Measurements from ENCODE around the gene TXNRD1. TPM values are rescaled to one million over a fixed set of nuclear protein-coding genes. Genes with fewer than 3 reads are reported as not detected.
"Not testable (repeated sequence)": the region's sequence is repeated elsewhere in the genome, so short reads cannot be mapped to it uniquely, and the experiment has no call there.

The TXNRD1 gene
- total RNA-seq, 1 donor, result 502 TPM

- H3K27me3 ChIP-seq (ENCODE audit: insufficient read depth, low read length), result no peaks in the 10 kb centered on the region
- H2AFZ ChIP-seq (ENCODE audit: low read length), result no peak overlapping the region
- H3K4me1 ChIP-seq (ENCODE audit: insufficient read depth, low read length), result peaks cover 3% of the 10 kb centered on the region
- H3K4me2 ChIP-seq (ENCODE audit: insufficient read depth, low read length), result no peak overlapping the region
- H3K27ac ChIP-seq (ENCODE audit: low read depth, low read length), result no peak overlapping the region
- DNase-seq (ENCODE audit: insufficient read length, low spot score, missing footprints), result no peak
- H3K4me3 ChIP-seq (ENCODE audit: insufficient read depth, low read length), result no peak overlapping the region
- no peak for TF ChIP-seq CTCF (IDR thresholded peaks at IDR 0.05; ENCODE audit: extremely low read depth, low read depth, low read length)
- no peaks in the 10 kb centered on the region for H3K36me3 ChIP-seq (ENCODE audit: insufficient read depth, low read length)
- no peaks in the 10 kb centered on the region for H4K20me1 ChIP-seq (ENCODE audit: insufficient read depth, low read length)
- H3K9me3 ChIP-seq (ENCODE audit: low read depth, low read length), result no peaks in the 10 kb centered on the region
- H3K79me2 ChIP-seq (ENCODE audit: insufficient read depth, low read length), result no peaks in the 10 kb centered on the region
These were observed 47.0 kb upstream of the TXNRD1 start for GRCh38 chr12:104168596-104168995.

- H3K9me3 ChIP-seq (ENCODE audit: low read depth, low read length), result no peaks in the 10 kb centered on the region
- H3K36me3 ChIP-seq (ENCODE audit: insufficient read depth, low read length), result no peaks in the 10 kb centered on the region
- no peaks in the 10 kb centered on the region for H3K79me2 ChIP-seq (ENCODE audit: insufficient read depth, low read length)
- no peak for TF ChIP-seq CTCF (IDR thresholded peaks at IDR 0.05; ENCODE audit: extremely low read depth, low read depth, low read length)
- no peak overlapping the region for H3K27ac ChIP-seq (ENCODE audit: low read depth, low read length)
- no peak overlapping the region for H3K4me3 ChIP-seq (ENCODE audit: insufficient read depth, low read length)
- no peak overlapping the region for H3K4me2 ChIP-seq (ENCODE audit: insufficient read depth, low read length)
- DNase-seq (ENCODE audit: insufficient read length, low spot score, missing footprints), result no peak
- no peaks in the 10 kb centered on the region for H3K27me3 ChIP-seq (ENCODE audit: insufficient read depth, low read length)
- H3K4me1 ChIP-seq (ENCODE audit: insufficient read depth, low read length), result peaks cover 3% of the 10 kb centered on the region
- H4K20me1 ChIP-seq (ENCODE audit: insufficient read depth, low read length), result no peaks in the 10 kb centered on the region
- no peak overlapping the region for H2AFZ ChIP-seq (ENCODE audit: low read length)
These were observed 43.6 kb upstream of the TXNRD1 start for GRCh38 chr12:104171785-104172569.

GRCh38 chr12:104172570-104172947 is 43.0 kb upstream of the TXNRD1 start:
- H2AFZ ChIP-seq (ENCODE audit: low read length), result no peak overlapping the region
- no peak overlapping the region for H3K4me2 ChIP-seq (ENCODE audit: insufficient read depth, low read length)
- H3K27me3 ChIP-seq (ENCODE audit: insufficient read depth, low read length), result no peaks in the 10 kb centered on the region
- H3K79me2 ChIP-seq (ENCODE audit: insufficient read depth, low read length), result no peaks in the 10 kb centered on the region
- H4K20me1 ChIP-seq (ENCODE audit: insufficient read depth, low read length), result no peaks in the 10 kb centered on the region
- no peak for DNase-seq (ENCODE audit: insufficient read length, low spot score, missing footprints)
- H3K9me3 ChIP-seq (ENCODE audit: low read depth, low read length), result no peaks in the 10 kb centered on the region
- H3K4me1 ChIP-seq (ENCODE audit: insufficient read depth, low read length), result peaks cover 9% of the 10 kb centered on the region
- no peaks in the 10 kb centered on the region for H3K36me3 ChIP-seq (ENCODE audit: insufficient read depth, low read length)
- no peak overlapping the region for H3K4me3 ChIP-seq (ENCODE audit: insufficient read depth, low read length)
- no peak for TF ChIP-seq CTCF (IDR thresholded peaks at IDR 0.05; ENCODE audit: extremely low read depth, low read depth, low read length)
- H3K27ac ChIP-seq (ENCODE audit: low read depth, low read length), result no peak overlapping the region

GRCh38 chr12:104173804-104174203 is 41.8 kb upstream of the TXNRD1 start:
- not testable (repeated sequence) for H3K36me3 ChIP-seq (ENCODE audit: insufficient read depth, low read length); H3K9me3 ChIP-seq (ENCODE audit: low read depth, low read length); H3K4me2 ChIP-seq (ENCODE audit: insufficient read depth, low read length); H3K27me3 ChIP-seq (ENCODE audit: insufficient read depth, low read length); H3K79me2 ChIP-seq (ENCODE audit: insufficient read depth, low read length); DNase-seq (ENCODE audit: insufficient read length, low spot score, missing footprints); H4K20me1 ChIP-seq (ENCODE audit: insufficient read depth, low read length); H2AFZ ChIP-seq (ENCODE audit: low read length); H3K27ac ChIP-seq (ENCODE audit: low read depth, low read length); H3K4me3 ChIP-seq (ENCODE audit: insufficient read depth, low read length)
- peaks cover 21% of the 10 kb centered on the region for H3K4me1 ChIP-seq (ENCODE audit: insufficient read depth, low read length)

All from osteoblast (primary cell).